ENCODE data around the gene UBE2O.
"Not testable (repeated sequence)": the region's sequence is repeated elsewhere in the genome, so short reads cannot be mapped to it uniquely, and the experiment has no call there.

UBE2O gene

DNA sequence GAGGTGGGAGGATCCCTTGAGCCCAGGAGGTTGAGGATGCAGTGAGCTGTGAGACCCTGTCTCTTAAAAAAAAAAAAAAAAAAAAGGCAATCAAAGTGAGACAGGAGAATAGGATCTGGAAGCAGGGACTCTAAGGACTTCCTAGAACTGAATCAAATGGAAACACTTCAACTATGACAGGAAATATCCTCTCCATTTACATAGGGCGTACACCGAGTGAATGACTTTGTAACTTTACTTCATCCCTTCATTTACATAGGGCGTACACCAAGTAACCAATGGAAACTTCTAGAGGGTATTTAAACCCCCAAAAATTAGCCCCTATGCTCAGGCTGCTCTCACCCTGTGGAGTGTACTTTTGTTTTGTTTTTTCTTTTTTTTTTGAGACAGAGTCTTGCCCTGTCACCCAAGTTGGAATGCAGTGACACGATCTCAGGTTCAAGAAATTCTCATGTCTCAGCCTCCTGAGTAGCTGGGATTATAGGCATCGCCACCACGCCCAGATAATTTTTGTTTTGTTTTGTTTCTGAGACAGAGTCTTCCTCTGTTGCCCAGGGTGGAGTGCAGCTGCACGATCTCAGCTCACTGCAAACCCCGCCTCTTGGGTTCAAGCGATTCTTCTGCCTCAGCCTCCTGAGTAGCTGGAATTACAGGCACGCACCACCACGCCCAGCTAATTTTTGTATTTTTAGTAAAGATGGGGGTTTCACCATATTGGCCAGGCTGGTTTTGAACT lies 89.7 kb downstream of the UBE2O start:
- H3K27ac ChIP-seq (ENCODE audit: low read length) = no peak overlapping the region
- no peaks in the 10 kb centered on the region for H3K9me2 ChIP-seq (replicated peaks; ENCODE audit: insufficient read depth, low read length)
- no peak overlapping the region for H3K4me3 ChIP-seq (ENCODE audit: low read length)
- H3K36me3 ChIP-seq (replicated peaks; ENCODE audit: insufficient read depth, low read length) = no peaks in the 10 kb centered on the region
- no peak overlapping the region for H2AFZ ChIP-seq (ENCODE audit: low read length)
- H3K4me2 ChIP-seq (ENCODE audit: low read depth, low read length) = no peak overlapping the region
- no peaks in the 10 kb centered on the region for H3F3A ChIP-seq (ENCODE audit: insufficient read depth, low read length)
- H3K9me3 ChIP-seq (replicated peaks; ENCODE audit: insufficient read depth, low read length) = no peaks in the 10 kb centered on the region
- TF ChIP-seq, protein P1, sequence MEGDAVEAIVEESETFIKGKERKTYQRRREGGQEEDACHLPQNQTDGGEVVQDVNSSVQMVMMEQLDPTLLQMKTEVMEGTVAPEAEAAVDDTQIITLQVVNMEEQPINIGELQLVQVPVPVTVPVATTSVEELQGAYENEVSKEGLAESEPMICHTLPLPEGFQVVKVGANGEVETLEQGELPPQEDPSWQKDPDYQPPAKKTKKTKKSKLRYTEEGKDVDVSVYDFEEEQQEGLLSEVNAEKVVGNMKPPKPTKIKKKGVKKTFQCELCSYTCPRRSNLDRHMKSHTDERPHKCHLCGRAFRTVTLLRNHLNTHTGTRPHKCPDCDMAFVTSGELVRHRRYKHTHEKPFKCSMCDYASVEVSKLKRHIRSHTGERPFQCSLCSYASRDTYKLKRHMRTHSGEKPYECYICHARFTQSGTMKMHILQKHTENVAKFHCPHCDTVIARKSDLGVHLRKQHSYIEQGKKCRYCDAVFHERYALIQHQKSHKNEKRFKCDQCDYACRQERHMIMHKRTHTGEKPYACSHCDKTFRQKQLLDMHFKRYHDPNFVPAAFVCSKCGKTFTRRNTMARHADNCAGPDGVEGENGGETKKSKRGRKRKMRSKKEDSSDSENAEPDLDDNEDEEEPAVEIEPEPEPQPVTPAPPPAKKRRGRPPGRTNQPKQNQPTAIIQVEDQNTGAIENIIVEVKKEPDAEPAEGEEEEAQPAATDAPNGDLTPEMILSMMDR (IDR thresholded peaks at IDR 0.05; ENCODE audit: low read length) = no peak
- TF ChIP-seq EZH2phosphoT487 (IDR thresholded peaks at IDR 0.05; ENCODE audit: low read length) (no peak), EZH2 (optimal IDR thresholded peaks at IDR 0.05; ENCODE audit: low read depth, low read length) (no peak)
- H3K79me2 ChIP-seq (ENCODE audit: low read length) = no peaks in the 10 kb centered on the region
- no peak for DNase-seq
- no peaks in the 10 kb centered on the region for H4K20me1 ChIP-seq (ENCODE audit: insufficient read depth, low read length)
- no peaks in the 10 kb centered on the region for H3K27me3 ChIP-seq (replicated peaks; ENCODE audit: insufficient read depth, low read length)
- no peak overlapping the region for H3K9ac ChIP-seq (ENCODE audit: low read length)
- H3K4me1 ChIP-seq (ENCODE audit: low read length) = no peaks in the 10 kb centered on the region

DNA sequence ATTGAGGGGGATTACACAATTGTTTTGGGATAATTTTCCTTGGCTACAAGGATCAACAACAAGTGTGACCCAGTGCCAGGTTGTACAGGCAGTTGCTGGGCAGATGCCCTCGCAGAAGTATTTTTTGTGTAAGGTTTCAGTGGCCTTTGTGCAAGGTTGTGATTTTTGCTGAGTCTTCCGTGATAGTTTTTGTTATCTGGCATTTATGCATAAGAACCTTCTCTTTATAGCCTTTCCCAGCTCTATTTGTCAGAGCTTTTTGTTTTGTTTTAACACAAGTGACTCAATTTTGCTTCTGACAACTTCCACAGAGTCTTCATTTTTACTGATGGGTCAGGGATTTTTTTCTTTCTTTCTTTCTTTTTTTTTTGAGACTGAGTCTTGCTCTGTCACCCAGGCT lies 92.5 kb downstream of the UBE2O start:
- Histone ChIP-seq H3K4me2 (ENCODE audit: low read depth, low read length) (no peak overlapping the region), H3K36me3 (replicated peaks; ENCODE audit: insufficient read depth, low read length) (no peaks in the 10 kb centered on the region), H3K9ac (ENCODE audit: low read length) (no peak overlapping the region), H3K79me2 (ENCODE audit: low read length) (no peaks in the 10 kb centered on the region), H2AFZ (ENCODE audit: low read length) (no peak overlapping the region), H3K9me2 (replicated peaks; ENCODE audit: insufficient read depth, low read length) (no peaks in the 10 kb centered on the region), H3K4me3 (ENCODE audit: low read length) (no peak overlapping the region), H4K20me1 (ENCODE audit: insufficient read depth, low read length) (no peaks in the 10 kb centered on the region), H3K9me3 (replicated peaks; ENCODE audit: insufficient read depth, low read length) (no peaks in the 10 kb centered on the region), H3F3A (ENCODE audit: insufficient read depth, low read length) (no peaks in the 10 kb centered on the region), H3K27me3 (replicated peaks; ENCODE audit: insufficient read depth, low read length) (no peaks in the 10 kb centered on the region), H3K27ac (ENCODE audit: low read length) (no peak overlapping the region), H3K4me1 (ENCODE audit: low read length) (0 out of 2 replicates have a peak, but pooled peaks cover 5% of the 10 kb centered on the region)
- no peak for DNase-seq
- TF ChIP-seq EZH2 (optimal IDR thresholded peaks at IDR 0.05; ENCODE audit: low read depth, low read length) = no peak
- TF ChIP-seq EZH2phosphoT487 (IDR thresholded peaks at IDR 0.05; ENCODE audit: low read length) = no peak
- TF ChIP-seq, protein P1 (IDR thresholded peaks at IDR 0.05; ENCODE audit: low read length) = no peak

DNA sequence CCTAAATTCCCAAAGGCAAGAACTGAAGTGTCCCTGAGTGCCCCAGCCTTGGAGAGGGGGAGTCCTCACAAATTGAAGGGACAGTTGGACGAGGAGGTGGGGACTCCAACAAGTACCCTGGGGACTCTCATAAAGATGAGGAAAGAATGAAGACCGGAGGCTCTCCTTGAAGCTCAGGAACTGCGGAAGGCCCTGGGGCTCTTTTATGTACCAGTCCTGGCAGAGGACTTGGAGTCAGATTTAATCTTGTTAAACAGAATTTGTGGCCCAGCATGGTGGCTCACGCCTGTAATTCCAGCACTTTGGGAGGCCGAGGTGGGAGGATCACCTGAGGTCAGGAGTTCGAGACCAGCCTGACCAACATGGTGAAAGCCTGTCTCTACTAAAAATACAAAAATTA lies 93.2 kb downstream of the UBE2O start:
- not testable (repeated sequence) for H3K9ac ChIP-seq (ENCODE audit: low read length)

GRCh38 chr17:76359375-76359774 lies 93.6 kb downstream of the UBE2O start:
- H3K36me3 ChIP-seq (replicated peaks; ENCODE audit: insufficient read depth, low read length) = no peaks in the 10 kb centered on the region
- H3K9ac ChIP-seq (ENCODE audit: low read length) = no peak overlapping the region
- TF ChIP-seq EZH2phosphoT487 (IDR thresholded peaks at IDR 0.05; ENCODE audit: low read length) = no peak
- H4K20me1 ChIP-seq (ENCODE audit: insufficient read depth, low read length) = no peaks in the 10 kb centered on the region
- 0 out of 2 replicates have a peak, but pooled peaks cover 5% of the 10 kb centered on the region for H3K4me1 ChIP-seq (ENCODE audit: low read length)
- H3F3A ChIP-seq (ENCODE audit: insufficient read depth, low read length) = 0 out of 2 replicates have a peak, but pooled peaks cover 3% of the 10 kb centered on the region
- no peak overlapping the region for H3K4me2 ChIP-seq (ENCODE audit: low read depth, low read length)
- DNase-seq = no peak
- H3K27me3 ChIP-seq (replicated peaks; ENCODE audit: insufficient read depth, low read length) = no peaks in the 10 kb centered on the region
- H3K9me2 ChIP-seq (replicated peaks; ENCODE audit: insufficient read depth, low read length) = no peaks in the 10 kb centered on the region
- H2AFZ ChIP-seq (ENCODE audit: low read length) = no peak overlapping the region
- no peak overlapping the region for H3K4me3 ChIP-seq (ENCODE audit: low read length)
- H3K79me2 ChIP-seq (ENCODE audit: low read length) = no peaks in the 10 kb centered on the region
- no peak overlapping the region for H3K27ac ChIP-seq (ENCODE audit: low read length)
- no peaks in the 10 kb centered on the region for H3K9me3 ChIP-seq (replicated peaks; ENCODE audit: insufficient read depth, low read length)

More for the DNA sequence above, 93.2 kb downstream of the UBE2O start:
- H3K79me2 ChIP-seq (ENCODE audit: low read length); H3K4me1 ChIP-seq (ENCODE audit: low read length); H3K36me3 ChIP-seq (replicated peaks; ENCODE audit: insufficient read depth, low read length); H3F3A ChIP-seq (ENCODE audit: insufficient read depth, low read length); H3K4me3 ChIP-seq (ENCODE audit: low read length); DNase-seq; H3K27me3 ChIP-seq (replicated peaks; ENCODE audit: insufficient read depth, low read length); H3K27ac ChIP-seq (ENCODE audit: low read length); H3K4me2 ChIP-seq (ENCODE audit: low read depth, low read length); H4K20me1 ChIP-seq (ENCODE audit: insufficient read depth, low read length); H3K9me2 ChIP-seq (replicated peaks; ENCODE audit: insufficient read depth, low read length); H2AFZ ChIP-seq (ENCODE audit: low read length); H3K9me3 ChIP-seq (replicated peaks; ENCODE audit: insufficient read depth, low read length): not testable (repeated sequence)

All from MM.1S (cell line).